GM23338 (cell line): Measurements from ENCODE around the gene TMEM59L. TPM values are rescaled to one million over a fixed set of nuclear protein-coding genes. Genes with fewer than 3 reads are reported as not detected.

Experiments
- ATAC-seq: fragments of 200-7000 bp; cut with Tn5 transposase; 3 replicates; pipeline ENCODE4 v1.9.1; 2020
- DNase-seq: peaks from one replicate; pipeline ENCODE4 v3.0.0-alpha.2; 2015; ENCODE audit warnings: low spot score
- H2AFZ ChIP-seq: fragments of 200-600 bp; sonication (generic); 2 replicates; pipeline ENCODE4 v1.8.0; 2016; ENCODE audit warnings: antibody characterized with exemption, mild to moderate bottlenecking, moderate library complexity
- H3F3A ChIP-seq: fragments of 200-600 bp; sonication (generic); replicated peaks from 2 replicates; pipeline ENCODE4 v1.8.0; 2017; ENCODE audit warnings: antibody characterized with exemption, mixed run types, low read depth
- H3K27ac ChIP-seq: fragments of 200-600 bp; sonication (generic); 2 replicates; pipeline ENCODE4 v1.6.1; 2016; ENCODE audit warnings: low read depth
- H3K27me3 ChIP-seq: fragments of 200-600 bp; sonication (generic); 2 replicates; pipeline ENCODE4 v1.8.0; 2016; ENCODE audit warnings: mild to moderate bottlenecking, mixed run types, moderate library complexity; ENCODE audit not compliant: insufficient read depth
- H3K36me3 ChIP-seq: fragments of 200-600 bp; sonication (generic); 2 replicates; pipeline ENCODE4 v1.8.0; 2016; ENCODE audit warnings: mild to moderate bottlenecking; ENCODE audit not compliant: insufficient read depth
- H3K4me1 ChIP-seq: fragments of 200-600 bp; sonication (generic); 2 replicates; pipeline ENCODE4 v1.8.0; 2016; ENCODE audit warnings: mild to moderate bottlenecking, moderate library complexity; ENCODE audit not compliant: insufficient read depth
- H3K4me2 ChIP-seq: fragments of 200-600 bp; sonication (generic); 2 replicates; pipeline ENCODE4 v1.7.1; 2017; ENCODE audit warnings: mixed run types
- H3K4me3 ChIP-seq: fragments of 200-600 bp; sonication (generic); 2 replicates; pipeline ENCODE4 v1.6.1; 2016; ENCODE audit warnings: mixed run types
- H3K79me2 ChIP-seq: fragments of 200-600 bp; sonication (generic); replicated peaks from 2 replicates; pipeline ENCODE4 v1.8.0; 2017; ENCODE audit warnings: mild to moderate bottlenecking; ENCODE audit not compliant: insufficient read depth
- H3K9me2 ChIP-seq: fragments of 200-600 bp; sonication (generic); 2 replicates; pipeline ENCODE4 v1.8.0; 2017; ENCODE audit not compliant: insufficient read depth
- H4K20me1 ChIP-seq: fragments of 200-600 bp; sonication (generic); replicated peaks from 2 replicates; pipeline ENCODE4 v1.8.0; 2017; ENCODE audit warnings: mild to moderate bottlenecking; ENCODE audit not compliant: insufficient read depth
- H3K27ac Mint-ChIP-seq: 2 replicates; pipeline ENCODE4 v1.8.0; 2020; ENCODE audit warnings: inconsistent platforms, mild to moderate bottlenecking, moderate library complexity, mixed read lengths
- H3K27me3 Mint-ChIP-seq: 3 replicates; pipeline ENCODE4 v1.8.0; 2022; ENCODE audit warnings: low read depth, mild to moderate bottlenecking, moderate library complexity, mixed read lengths, inconsistent platforms; ENCODE audit not compliant: insufficient read depth, poor library complexity
- H3K36me3 Mint-ChIP-seq: 3 replicates; pipeline ENCODE4 v1.8.0; 2021; ENCODE audit warnings: low read depth, mild to moderate bottlenecking, inconsistent platforms, moderate library complexity, mixed read lengths
- H3K4me1 Mint-ChIP-seq: 3 replicates; pipeline ENCODE4 v1.8.0; 2020; ENCODE audit warnings: mild to moderate bottlenecking, inconsistent platforms, mixed read lengths
- H3K4me3 Mint-ChIP-seq: 3 replicates; pipeline ENCODE4 v1.8.0; 2021; ENCODE audit warnings: moderate library complexity, mild to moderate bottlenecking, inconsistent platforms, mixed read lengths
- H3K9me3 Mint-ChIP-seq: 3 replicates; pipeline ENCODE4 v1.8.0; 2020; ENCODE audit warnings: moderate library complexity, mild to moderate bottlenecking, inconsistent platforms, mixed read lengths
- CREB1 ChIP-seq: fragments of 250-450 bp; sonication (Bioruptor Pico); IDR thresholded peaks from 2 replicates; pipeline ENCODE4 v1.5.0; 2020; ENCODE audit warnings: low read depth, mild to moderate bottlenecking, moderate library complexity
- EZH2 ChIP-seq: fragments of 200-600 bp; sonication (generic); IDR thresholded peaks from one replicate; pipeline ENCODE4 v1.8.0; 2017; ENCODE audit warnings: antibody characterized with exemption, mild to moderate bottlenecking, low read depth; ENCODE audit not compliant: unreplicated experiment
- EZH2phosphoT487 ChIP-seq: fragments of 200-600 bp; sonication (generic); IDR thresholded peaks from one replicate; pipeline ENCODE4 v1.8.1; 2018; ENCODE audit warnings: antibody characterized with exemption; ENCODE audit not compliant: unreplicated experiment
- JUNB ChIP-seq: IDR thresholded peaks from one replicate; pipeline ENCODE4 v1.6.1; 2016; ENCODE audit warnings: antibody characterized with exemption; ENCODE audit not compliant: unreplicated experiment
- NANOG ChIP-seq: IDR thresholded peaks from 2 replicates; pipeline ENCODE4 v1.6.1; 2016; ENCODE audit warnings: antibody characterized with exemption, borderline replicate concordance
- POLR2AphosphoS5 ChIP-seq: IDR thresholded peaks from 2 replicates; pipeline ENCODE4 v1.6.1; 2016; ENCODE audit warnings: antibody characterized with exemption, low read depth
- STAT1 ChIP-seq: IDR thresholded peaks from one replicate; pipeline ENCODE4 v1.6.1; 2016; ENCODE audit warnings: antibody characterized with exemption; ENCODE audit not compliant: unreplicated experiment
- ZNF114 ChIP-seq: fragments of 250-450 bp; sonication (Bioruptor Pico); IDR thresholded peaks from 2 replicates; pipeline ENCODE4 v1.5.0; 2020; ENCODE audit warnings: mild to moderate bottlenecking, moderate library complexity
- ZNF331 ChIP-seq: fragments of 250-450 bp; sonication (Bioruptor Pico); IDR thresholded peaks from 2 replicates; pipeline ENCODE4 v1.5.0; 2020; ENCODE audit warnings: low read depth, mild to moderate bottlenecking, moderate library complexity
- polyA plus RNA-seq: library from polyadenylated mRNA; unstranded; fragments of >200 nt; fragmentation: Nextera tagmentation; extraction: Ambion mirVana; gene quantifications from 2 replicates; pipeline ENCODE4 v1.2.1, GENCODE V29; 2016
- total RNA-seq: library from RNA; depleted of rRNA; stranded (reverse); fragments of >200 nt; shearing (Covaris generic); gene quantifications from 2 replicates; pipeline ENCODE4 v1.2.3, GENCODE V29; 2014
- TF ChIP-seq, protein P1 (sequence below), 2 experiments: fragments of 200-600 bp in 1 of 2; sonication (generic) in 1 of 2; conservative IDR thresholded peaks; 2 replicates each; pipeline versions ENCODE4 v1.5.1 to v1.6.1; 2016 to 2017; ENCODE audit warnings: antibody characterized with exemption in 2 of 2, low read depth in 2 of 2, mild to moderate bottlenecking in 2 of 2, moderate library complexity in 1 of 2
- TF ChIP-seq, protein P2 (sequence below): IDR thresholded peaks from 2 replicates; pipeline ENCODE4 v1.6.1; 2016; ENCODE audit warnings: antibody characterized with exemption
- TF ChIP-seq, protein P3 (sequence below): fragments of 250-450 bp; sonication (Bioruptor Pico); IDR thresholded peaks from 2 replicates; pipeline ENCODE4 v1.5.0; 2020; ENCODE audit warnings: mild to moderate bottlenecking, moderate library complexity
- TF ChIP-seq, protein P4 (sequence below): IDR thresholded peaks from one replicate; pipeline ENCODE4 v1.6.1; 2018; ENCODE audit warnings: antibody characterized with exemption; ENCODE audit not compliant: unreplicated experiment

The TMEM59L gene
- total and polyA plus RNA-seq, 2 experiments from 2014 or later: 9.8 to 15.7 TPM

DNA sequence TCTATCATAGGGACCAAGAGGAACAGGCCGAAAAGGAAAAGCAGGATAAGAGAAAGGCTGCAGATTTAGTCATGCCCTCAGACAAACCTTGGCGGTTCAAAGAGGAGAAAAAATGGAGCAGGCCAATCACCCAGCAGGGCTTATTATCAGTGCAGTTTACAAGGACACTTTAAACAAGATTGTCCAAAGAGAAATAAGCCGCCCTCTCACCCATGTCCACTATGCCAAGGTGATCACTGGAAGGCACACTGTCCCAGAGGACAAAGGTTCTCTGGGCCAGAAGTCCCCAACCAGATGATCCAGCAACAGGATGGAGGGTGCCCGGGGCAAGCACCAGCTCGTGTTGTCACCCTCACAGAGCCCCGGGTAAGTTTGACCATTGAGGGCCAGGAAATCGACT lies 32.4 kb upstream of the TMEM59L start:
- H3K27me3 ChIP-seq: no peaks in the 10 kb centered on the region

More for the DNA sequence above, 32.4 kb upstream of the TMEM59L start:
- no peak overlapping the region for H3K27ac ChIP-seq
- H3K36me3 ChIP-seq: peaks cover 12% of the 10 kb centered on the region
- no peaks in the 10 kb centered on the region for H3K4me1 ChIP-seq
- H2AFZ ChIP-seq: no peak overlapping the region
- peaks cover 4% of the 10 kb centered on the region for H4K20me1 ChIP-seq
- no peaks in the 10 kb centered on the region for H3K4me1 Mint-ChIP-seq
- no peak overlapping the region for H3K27ac Mint-ChIP-seq
- peaks cover 27% of the 10 kb centered on the region for H3K36me3 Mint-ChIP-seq
- no peaks in the 10 kb centered on the region for H3K9me3 Mint-ChIP-seq
- peaks cover 16% of the 10 kb centered on the region for H3K27me3 Mint-ChIP-seq
- H3K4me2 ChIP-seq: no peak overlapping the region
- H3K79me2 ChIP-seq: no peaks in the 10 kb centered on the region
- H3F3A ChIP-seq: peaks cover 23% of the 10 kb centered on the region
- no peak overlapping the region for H3K4me3 ChIP-seq
- TF ChIP-seq, protein P1, sequence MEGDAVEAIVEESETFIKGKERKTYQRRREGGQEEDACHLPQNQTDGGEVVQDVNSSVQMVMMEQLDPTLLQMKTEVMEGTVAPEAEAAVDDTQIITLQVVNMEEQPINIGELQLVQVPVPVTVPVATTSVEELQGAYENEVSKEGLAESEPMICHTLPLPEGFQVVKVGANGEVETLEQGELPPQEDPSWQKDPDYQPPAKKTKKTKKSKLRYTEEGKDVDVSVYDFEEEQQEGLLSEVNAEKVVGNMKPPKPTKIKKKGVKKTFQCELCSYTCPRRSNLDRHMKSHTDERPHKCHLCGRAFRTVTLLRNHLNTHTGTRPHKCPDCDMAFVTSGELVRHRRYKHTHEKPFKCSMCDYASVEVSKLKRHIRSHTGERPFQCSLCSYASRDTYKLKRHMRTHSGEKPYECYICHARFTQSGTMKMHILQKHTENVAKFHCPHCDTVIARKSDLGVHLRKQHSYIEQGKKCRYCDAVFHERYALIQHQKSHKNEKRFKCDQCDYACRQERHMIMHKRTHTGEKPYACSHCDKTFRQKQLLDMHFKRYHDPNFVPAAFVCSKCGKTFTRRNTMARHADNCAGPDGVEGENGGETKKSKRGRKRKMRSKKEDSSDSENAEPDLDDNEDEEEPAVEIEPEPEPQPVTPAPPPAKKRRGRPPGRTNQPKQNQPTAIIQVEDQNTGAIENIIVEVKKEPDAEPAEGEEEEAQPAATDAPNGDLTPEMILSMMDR (conservative IDR thresholded peaks at IDR 0.05; ENCODE audit: low read depth in 2 of 2): no peak
- no peak for TF ChIP-seq STAT1
- TF ChIP-seq, protein P2, sequence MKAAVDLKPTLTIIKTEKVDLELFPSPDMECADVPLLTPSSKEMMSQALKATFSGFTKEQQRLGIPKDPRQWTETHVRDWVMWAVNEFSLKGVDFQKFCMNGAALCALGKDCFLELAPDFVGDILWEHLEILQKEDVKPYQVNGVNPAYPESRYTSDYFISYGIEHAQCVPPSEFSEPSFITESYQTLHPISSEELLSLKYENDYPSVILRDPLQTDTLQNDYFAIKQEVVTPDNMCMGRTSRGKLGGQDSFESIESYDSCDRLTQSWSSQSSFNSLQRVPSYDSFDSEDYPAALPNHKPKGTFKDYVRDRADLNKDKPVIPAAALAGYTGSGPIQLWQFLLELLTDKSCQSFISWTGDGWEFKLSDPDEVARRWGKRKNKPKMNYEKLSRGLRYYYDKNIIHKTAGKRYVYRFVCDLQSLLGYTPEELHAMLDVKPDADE: no peak
- TF ChIP-seq EZH2phosphoT487: no peak
- TF ChIP-seq CREB1: no peak
- TF ChIP-seq POLR2AphosphoS5: no peak
- TF ChIP-seq ZNF114 (CRISPR knock-in tag): no peak
- no peak for TF ChIP-seq ZNF331 (CRISPR knock-in tag)
- no peak for TF ChIP-seq JUNB
- TF ChIP-seq, protein P3, sequence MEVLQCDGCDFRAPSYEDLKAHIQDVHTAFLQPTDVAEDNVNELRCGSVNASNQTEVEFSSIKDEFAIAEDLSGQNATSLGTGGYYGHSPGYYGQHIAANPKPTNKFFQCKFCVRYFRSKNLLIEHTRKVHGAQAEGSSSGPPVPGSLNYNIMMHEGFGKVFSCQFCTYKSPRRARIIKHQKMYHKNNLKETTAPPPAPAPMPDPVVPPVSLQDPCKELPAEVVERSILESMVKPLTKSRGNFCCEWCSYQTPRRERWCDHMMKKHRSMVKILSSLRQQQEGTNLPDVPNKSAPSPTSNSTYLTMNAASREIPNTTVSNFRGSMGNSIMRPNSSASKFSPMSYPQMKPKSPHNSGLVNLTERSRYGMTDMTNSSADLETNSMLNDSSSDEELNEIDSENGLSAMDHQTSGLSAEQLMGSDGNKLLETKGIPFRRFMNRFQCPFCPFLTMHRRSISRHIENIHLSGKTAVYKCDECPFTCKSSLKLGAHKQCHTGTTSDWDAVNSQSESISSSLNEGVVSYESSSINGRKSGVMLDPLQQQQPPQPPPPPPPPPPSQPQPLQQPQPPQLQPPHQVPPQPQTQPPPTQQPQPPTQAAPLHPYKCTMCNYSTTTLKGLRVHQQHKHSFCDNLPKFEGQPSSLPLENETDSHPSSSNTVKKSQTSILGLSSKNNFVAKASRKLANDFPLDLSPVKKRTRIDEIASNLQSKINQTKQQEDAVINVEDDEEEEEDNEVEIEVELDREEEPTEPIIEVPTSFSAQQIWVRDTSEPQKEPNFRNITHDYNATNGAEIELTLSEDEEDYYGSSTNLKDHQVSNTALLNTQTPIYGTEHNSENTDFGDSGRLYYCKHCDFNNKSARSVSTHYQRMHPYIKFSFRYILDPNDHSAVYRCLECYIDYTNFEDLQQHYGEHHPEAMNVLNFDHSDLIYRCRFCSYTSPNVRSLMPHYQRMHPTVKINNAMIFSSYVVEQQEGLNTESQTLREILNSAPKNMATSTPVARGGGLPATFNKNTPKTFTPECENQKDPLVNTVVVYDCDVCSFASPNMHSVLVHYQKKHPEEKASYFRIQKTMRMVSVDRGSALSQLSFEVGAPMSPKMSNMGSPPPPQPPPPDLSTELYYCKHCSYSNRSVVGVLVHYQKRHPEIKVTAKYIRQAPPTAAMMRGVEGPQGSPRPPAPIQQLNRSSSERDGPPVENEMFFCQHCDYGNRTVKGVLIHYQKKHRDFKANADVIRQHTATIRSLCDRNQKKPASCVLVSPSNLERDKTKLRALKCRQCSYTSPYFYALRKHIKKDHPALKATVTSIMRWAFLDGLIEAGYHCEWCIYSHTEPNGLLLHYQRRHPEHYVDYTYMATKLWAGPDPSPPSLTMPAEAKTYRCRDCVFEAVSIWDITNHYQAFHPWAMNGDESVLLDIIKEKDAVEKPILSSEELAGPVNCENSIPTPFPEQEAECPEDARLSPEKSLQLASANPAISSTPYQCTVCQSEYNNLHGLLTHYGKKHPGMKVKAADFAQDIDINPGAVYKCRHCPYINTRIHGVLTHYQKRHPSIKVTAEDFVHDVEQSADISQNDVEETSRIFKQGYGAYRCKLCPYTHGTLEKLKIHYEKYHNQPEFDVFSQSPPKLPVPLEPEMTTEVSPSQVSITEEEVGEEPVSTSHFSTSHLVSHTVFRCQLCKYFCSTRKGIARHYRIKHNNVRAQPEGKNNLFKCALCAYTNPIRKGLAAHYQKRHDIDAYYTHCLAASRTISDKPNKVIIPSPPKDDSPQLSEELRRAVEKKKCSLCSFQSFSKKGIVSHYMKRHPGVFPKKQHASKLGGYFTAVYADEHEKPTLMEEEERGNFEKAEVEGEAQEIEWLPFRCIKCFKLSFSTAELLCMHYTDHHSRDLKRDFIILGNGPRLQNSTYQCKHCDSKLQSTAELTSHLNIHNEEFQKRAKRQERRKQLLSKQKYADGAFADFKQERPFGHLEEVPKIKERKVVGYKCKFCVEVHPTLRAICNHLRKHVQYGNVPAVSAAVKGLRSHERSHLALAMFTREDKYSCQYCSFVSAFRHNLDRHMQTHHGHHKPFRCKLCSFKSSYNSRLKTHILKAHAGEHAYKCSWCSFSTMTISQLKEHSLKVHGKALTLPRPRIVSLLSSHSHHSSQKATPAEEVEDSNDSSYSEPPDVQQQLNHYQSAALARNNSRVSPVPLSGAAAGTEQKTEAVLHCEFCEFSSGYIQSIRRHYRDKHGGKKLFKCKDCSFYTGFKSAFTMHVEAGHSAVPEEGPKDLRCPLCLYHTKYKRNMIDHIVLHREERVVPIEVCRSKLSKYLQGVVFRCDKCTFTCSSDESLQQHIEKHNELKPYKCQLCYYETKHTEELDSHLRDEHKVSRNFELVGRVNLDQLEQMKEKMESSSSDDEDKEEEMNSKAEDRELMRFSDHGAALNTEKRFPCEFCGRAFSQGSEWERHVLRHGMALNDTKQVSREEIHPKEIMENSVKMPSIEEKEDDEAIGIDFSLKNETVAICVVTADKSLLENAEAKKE (CRISPR knock-in tag): no peak
- TF ChIP-seq EZH2: no peak
- TF ChIP-seq, protein P4, sequence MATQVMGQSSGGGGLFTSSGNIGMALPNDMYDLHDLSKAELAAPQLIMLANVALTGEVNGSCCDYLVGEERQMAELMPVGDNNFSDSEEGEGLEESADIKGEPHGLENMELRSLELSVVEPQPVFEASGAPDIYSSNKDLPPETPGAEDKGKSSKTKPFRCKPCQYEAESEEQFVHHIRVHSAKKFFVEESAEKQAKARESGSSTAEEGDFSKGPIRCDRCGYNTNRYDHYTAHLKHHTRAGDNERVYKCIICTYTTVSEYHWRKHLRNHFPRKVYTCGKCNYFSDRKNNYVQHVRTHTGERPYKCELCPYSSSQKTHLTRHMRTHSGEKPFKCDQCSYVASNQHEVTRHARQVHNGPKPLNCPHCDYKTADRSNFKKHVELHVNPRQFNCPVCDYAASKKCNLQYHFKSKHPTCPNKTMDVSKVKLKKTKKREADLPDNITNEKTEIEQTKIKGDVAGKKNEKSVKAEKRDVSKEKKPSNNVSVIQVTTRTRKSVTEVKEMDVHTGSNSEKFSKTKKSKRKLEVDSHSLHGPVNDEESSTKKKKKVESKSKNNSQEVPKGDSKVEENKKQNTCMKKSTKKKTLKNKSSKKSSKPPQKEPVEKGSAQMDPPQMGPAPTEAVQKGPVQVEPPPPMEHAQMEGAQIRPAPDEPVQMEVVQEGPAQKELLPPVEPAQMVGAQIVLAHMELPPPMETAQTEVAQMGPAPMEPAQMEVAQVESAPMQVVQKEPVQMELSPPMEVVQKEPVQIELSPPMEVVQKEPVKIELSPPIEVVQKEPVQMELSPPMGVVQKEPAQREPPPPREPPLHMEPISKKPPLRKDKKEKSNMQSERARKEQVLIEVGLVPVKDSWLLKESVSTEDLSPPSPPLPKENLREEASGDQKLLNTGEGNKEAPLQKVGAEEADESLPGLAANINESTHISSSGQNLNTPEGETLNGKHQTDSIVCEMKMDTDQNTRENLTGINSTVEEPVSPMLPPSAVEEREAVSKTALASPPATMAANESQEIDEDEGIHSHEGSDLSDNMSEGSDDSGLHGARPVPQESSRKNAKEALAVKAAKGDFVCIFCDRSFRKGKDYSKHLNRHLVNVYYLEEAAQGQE: no peak
- TF ChIP-seq NANOG: no peak
- DNase-seq: peak; percentile 0
- no peak for ATAC-seq
- no peaks in the 10 kb centered on the region for H3K9me2 ChIP-seq
- H3K4me3 Mint-ChIP-seq: no peak overlapping the region
